KBM-7 (cell line): ENCODE measurements around the gene ASF1B.
"Not testable (repeated sequence)": the region's sequence is repeated elsewhere in the genome, so short reads cannot be mapped to it uniquely, and the experiment has no call there.

ENCODE experiments used
- DNase-seq: peaks from one replicate; pipeline ENCODE4 v3.0.0-alpha.2; 2015
- in situ Hi-C: fragments of 300-500 bp; cut with MboI; formaldehyde crosslinking; loops from 2 replicates; pipeline ENCODE4 v1.14.3; 2020; ENCODE audit warnings: low sequenced_read_pairs, low pct_unique_long_range_greater_than_20kb, mixed read lengths

ASF1B gene

GRCh38 chr19:14162871-14163297 is 26.5 kb upstream of the ASF1B start:
- no peak for DNase-seq
- in situ Hi-C loops = no loop called here

- in situ Hi-C loops = no loop called here
- DNase-seq = no peak
Measured at GRCh38 chr19:14161305-14161704, 24.9 kb upstream of the ASF1B start.

GRCh38 chr19:14160017-14160703 is 23.8 kb upstream of the ASF1B start:
- DNase-seq = no peak
- in situ Hi-C loops = no loop called here

DNA sequence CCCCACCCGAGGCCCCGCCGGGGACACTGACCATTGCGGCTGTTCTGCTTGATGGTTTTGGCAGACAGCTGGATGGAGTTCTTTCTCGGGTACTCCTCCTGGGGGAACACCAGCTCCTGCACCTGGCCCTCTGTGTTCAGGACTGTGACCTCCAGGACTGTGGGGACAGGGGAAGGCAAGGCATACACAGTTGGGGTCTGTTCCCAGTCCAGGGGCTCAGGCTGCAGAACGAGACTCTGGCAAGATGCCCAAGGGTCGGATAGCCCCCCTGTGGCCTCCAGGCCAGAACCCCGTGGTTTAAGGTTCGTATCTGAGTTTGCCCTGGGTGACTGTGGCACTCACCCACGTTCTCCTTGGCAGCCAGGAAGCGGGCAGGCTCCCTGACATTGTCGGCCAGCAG is 22.7 kb upstream of the ASF1B start:
- no peak for DNase-seq
- in situ Hi-C loops = no loop called here

DNA sequence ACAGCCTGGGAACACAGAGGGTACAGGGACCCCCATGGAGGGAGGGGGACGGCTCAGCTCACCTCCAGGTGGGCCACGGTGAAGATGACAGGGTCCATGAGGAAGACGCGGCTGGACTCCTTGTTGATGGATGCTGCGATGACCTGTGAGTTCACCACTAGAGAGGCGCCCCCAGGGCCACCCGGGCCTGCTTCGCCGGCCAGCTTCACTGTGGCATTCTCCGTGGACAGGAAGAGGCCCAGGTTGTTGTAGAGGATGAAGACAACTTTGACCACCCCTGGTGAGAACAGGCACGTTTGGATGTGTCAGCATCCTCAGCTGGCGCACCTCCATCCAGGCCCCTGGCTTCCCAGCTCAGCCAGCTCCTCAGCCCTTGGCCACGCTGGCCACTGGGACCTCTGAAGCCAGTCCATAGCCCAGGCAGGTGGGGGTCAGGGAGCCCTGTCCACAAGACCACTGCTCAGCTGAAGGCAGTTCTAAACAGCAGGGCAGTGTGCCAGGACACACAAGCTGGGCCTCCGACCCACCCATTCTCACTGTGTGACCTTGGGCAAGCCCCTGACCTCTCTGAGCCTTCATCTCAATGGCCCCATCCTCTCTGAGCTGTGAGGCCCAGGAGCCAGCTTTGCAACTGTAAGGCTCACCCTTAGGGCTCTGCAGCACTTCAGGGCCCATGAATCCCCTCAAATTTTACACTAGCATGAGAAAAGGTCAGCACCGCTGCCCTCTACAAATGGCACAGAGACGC is 22.1 kb upstream of the ASF1B start:
- no peak for DNase-seq
- in situ Hi-C loops = no loop called here

DNA sequence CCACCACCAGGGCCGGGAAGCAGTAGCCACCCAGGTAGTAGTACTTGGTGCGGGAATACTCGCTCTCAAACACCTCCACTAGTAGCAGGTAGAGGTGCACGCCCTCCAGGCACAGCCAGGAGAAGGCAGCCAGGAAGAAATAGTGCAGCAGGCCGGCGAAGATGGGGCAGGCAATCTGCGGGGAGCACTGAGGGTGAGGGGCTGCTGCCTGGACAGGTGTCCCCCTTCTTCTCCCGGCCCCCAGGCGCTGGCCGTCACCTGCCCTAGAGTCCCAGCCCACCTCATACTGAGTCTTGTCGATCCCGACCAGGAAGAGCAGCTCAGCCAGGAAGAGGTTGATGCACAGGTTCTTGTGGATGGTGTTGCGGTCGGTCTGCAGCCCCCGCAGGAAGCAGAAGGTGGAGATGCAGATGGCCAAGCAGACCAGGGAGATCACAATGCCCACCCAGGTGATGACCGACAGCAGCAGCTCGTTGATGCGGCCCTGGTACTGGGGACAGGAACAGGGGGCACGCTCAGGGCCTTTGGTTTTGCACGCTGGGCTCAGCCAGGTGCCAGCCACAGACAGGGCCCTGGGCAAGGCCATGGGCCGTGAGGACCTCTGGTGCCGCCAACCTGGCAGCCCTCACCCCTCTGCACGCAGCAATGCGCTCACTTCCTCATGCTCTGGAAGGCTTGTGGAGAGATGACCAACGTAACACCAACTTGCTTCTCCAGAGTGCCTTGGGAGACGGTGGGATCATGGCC is 20.8 kb upstream of the ASF1B start:
- in situ Hi-C loops = no loop called here
- no peak for DNase-seq

- no peak for DNase-seq
- in situ Hi-C loops = no loop called here
Measured at GRCh38 chr19:14156122-14156521, 19.7 kb upstream of the ASF1B start.

- in situ Hi-C loops = no loop called here
- no peak for DNase-seq
Measured at GRCh38 chr19:14155371-14155770, 19.0 kb upstream of the ASF1B start.

DNA sequence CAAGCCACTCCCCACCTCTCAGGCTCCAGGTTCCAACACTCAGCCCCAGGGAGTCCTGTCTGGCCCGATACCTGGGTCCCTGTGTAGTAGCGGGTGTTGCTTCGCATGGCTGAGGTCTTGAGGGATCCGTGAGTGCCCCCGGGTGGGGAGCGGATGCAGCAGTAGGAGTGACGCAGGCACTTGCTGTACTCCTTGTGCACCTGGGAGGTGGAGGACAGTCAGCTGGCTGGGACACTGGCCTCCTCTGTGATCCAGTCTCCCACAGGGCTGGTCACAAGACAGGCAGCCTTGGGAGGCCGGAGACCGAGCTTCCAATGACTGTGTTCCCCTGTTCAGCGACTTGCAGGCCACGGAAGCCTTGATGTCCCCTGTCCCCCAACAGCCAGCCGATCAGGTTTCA is 16.3 kb upstream of the ASF1B start:
- DNase-seq = no peak
- in situ Hi-C loops = no loop called here

DNA sequence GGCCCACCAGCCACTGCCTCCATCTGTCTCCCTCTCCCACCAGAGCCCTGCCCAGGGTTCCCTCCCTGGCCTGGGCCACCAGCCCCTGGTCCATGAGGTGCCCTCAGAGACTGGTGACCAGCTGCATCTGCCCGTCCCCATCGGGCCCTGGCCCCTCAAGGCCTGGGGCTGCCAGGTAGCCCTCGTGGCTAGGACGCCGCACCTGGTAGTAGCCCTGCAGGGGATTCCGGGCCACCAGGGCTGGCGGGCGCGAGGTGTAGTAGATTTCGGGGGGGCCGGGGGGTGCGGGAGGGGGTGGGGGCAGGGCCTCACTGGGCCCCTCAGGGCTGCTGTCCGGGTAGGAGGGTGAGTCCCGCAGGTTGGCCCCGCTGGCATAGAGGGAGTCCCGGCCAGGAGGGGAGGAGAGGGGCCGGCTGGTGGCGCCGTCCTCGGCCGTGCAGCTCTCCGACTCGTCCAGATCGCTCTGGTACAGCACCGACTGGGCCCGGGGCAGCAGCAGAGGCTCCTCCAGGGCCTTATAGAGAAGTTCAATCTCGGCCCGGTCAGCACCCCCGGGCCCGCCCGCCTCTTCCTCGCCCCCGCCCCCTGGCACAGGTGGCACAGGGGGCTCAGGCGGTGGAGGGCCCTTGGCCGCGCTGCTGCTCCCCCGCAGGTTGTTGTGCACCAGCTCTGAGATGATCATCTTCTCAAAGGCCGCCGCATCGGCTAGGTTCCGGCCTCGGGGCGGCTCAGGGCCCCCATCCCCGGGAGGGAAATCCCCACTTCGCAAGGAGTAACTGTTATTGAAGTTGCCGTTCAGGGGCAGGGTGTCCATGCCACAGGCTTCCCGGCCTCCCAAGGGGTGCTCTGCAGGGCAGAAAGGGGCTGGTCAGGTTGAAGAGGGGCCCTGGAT is 14.6 kb upstream of the ASF1B start:
- no peak for DNase-seq
- in situ Hi-C loops = no loop called here

- in situ Hi-C loops = no loop called here
- DNase-seq = no peak
Measured at GRCh38 chr19:14150041-14150769, 13.8 kb upstream of the ASF1B start.

DNA sequence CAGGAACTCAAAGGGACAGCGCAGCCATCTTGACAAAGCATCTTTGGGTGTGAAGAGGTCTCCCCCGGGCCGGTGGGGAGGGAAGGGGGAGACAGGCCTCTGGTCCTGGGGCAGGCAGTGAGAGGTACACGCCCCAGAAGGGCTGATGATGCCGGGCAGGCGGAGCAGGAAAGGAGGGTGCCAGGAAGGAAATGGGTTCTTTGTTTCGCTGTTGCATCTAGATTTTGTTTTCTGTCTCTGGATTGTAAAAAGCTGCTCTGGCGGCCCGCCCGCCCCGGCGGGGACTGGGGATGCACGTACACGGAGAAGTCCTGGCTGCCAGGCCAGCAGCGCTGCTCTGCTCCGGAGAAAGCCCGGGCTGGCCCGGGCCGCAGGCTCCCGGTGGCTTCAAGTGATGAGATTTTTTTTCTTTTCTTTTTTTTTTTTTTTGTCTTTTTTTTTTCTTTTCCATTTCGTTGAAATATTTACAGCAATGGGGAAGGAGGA is 13.2 kb upstream of the ASF1B start:
- in situ Hi-C loops = no loop called here
- DNase-seq = no peak

DNA sequence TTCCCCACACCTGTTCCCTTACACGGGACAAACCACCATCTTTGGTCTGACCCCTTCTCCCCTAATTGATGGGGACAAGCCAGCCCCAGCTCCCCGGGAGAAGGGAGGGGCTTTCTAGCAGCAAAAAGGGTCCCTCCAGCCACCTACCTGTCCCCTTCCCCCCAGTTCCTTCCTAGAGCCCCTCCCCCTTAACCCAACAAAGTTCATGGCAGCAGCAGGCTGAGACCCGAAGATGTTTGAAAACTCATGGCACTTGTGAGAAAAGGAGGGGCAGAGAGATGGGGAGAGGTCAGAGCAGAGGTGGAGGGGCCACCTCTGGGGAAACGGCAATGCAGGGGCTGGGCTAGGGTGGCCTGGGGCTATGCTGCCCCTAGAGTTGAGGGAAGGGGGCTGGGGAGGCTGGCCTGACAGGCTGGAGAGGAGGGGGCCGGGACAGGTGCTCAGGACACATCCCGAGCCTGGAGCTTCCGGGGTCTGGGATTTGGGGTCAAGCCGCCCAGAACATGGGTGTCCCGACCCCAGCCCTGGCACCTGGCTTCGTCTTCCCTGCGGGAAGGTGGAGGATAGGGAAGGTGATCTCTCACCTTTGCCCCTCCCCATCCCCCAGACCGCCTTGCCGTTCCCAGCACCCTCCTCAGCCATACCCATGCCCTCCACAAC is 12.5 kb upstream of the ASF1B start:
- in situ Hi-C loops = no loop called here
- no peak for DNase-seq

- in situ Hi-C loops = no loop called here
- DNase-seq = peak; percentile 56
Measured at GRCh38 chr19:14147797-14148605, 11.6 kb upstream of the ASF1B start.

GRCh38 chr19:14146789-14147216 is 10.4 kb upstream of the ASF1B start:
- DNase-seq = peak; percentile 34
- in situ Hi-C loops = no loop called here

DNA sequence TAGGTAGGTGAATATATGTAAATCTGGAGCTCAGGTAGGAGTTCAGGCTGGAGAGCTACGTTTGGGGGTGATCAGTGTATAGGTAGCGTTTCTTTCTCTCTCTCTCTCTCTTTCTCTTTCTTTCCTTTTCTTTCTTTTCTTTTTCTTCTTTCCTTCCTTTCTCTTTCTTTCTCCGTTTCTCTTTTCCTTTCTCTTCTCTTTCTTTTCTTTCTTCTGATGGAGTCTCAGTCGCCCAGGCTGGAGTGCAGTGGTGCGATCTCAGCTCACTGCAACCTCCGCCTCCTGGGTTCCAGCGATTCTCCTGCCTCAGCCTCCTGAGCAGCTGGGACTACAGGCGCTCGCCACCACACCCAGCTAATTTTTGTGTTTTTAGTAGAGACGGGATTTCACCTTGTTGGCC is 9.8 kb upstream of the ASF1B start:
- in situ Hi-C loops, DNase-seq: not testable (repeated sequence)

DNA sequence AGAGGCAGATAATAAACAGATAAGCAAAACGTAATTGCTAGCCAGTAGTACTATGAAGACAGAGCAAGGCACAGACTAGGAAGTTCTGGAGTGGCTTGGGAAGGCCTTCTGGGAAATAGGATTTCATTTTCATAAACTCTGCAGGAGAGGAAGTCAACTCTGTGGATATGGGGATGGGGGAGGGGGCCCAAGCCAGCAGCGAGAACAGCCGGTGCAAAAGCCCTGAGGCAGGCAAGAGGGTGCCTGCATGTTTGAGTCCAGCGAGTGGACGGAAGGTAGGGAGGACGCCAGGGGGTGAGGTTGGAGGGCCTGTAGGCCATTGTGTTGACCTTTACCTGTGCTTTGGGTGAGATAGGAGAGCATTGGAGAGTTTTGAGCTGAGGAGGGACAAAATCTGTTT is 9.0 kb upstream of the ASF1B start:
- no peak for DNase-seq
- in situ Hi-C loops = no loop called here
